Measurements from ENCODE around the gene KLHL22.
"Not testable (repeated sequence)": the region's sequence is repeated elsewhere in the genome, so short reads cannot be mapped to it uniquely, and the experiment has no call there.

Gene KLHL22

GRCh38 chr22:20430720-20431510 lies 64.7 kb downstream of the KLHL22 start:
- DNase-seq: peak; percentile 53

GRCh38 chr22:20430101-20430719 lies 65.4 kb downstream of the KLHL22 start:
- DNase-seq: peak; percentile 29

- peak; percentile 80 for DNase-seq
Observed at GRCh38 chr22:20429254-20430100, 66.1 kb downstream of the KLHL22 start.

- DNase-seq: no peak
Observed at GRCh38 chr22:20428496-20429253, 66.9 kb downstream of the KLHL22 start.

GRCh38 chr22:20427945-20428417 lies 67.6 kb downstream of the KLHL22 start:
- DNase-seq: no peak

- no peak for DNase-seq
Observed at GRCh38 chr22:20427104-20427944, 68.3 kb downstream of the KLHL22 start.

- no peak for DNase-seq
Observed at GRCh38 chr22:20426259-20426615, 69.4 kb downstream of the KLHL22 start.

- no peak for DNase-seq
Observed at GRCh38 chr22:20425566-20426258, 69.9 kb downstream of the KLHL22 start.

GRCh38 chr22:20424932-20425565 lies 70.5 kb downstream of the KLHL22 start:
- DNase-seq: no peak

GRCh38 chr22:20424568-20424931 lies 71.0 kb downstream of the KLHL22 start:
- no peak for DNase-seq

GRCh38 chr22:20423906-20424551 lies 71.6 kb downstream of the KLHL22 start:
- no peak for DNase-seq

GRCh38 chr22:20423008-20423905 lies 72.3 kb downstream of the KLHL22 start:
- no peak for DNase-seq

GRCh38 chr22:20422271-20423007 lies 73.2 kb downstream of the KLHL22 start:
- no peak for DNase-seq

GRCh38 chr22:20421507-20421874 lies 74.1 kb downstream of the KLHL22 start:
- DNase-seq: no peak

- DNase-seq: no peak
Observed at GRCh38 chr22:20420157-20420842, 75.3 kb downstream of the KLHL22 start.

- DNase-seq: no peak
Observed at GRCh38 chr22:20419664-20419951, 76.0 kb downstream of the KLHL22 start.

- DNase-seq: peak; percentile 58
Observed at GRCh38 chr22:20418211-20418788, 77.3 kb downstream of the KLHL22 start.

- DNase-seq: not testable (repeated sequence)
Observed at GRCh38 chr22:20415699-20416098, 79.9 kb downstream of the KLHL22 start.

All from stimulated activated naive CD4-positive, alpha-beta T cell treated with Interleukin-2 at 50 U/mL for 16 hours (primary cell).